H9 (cell line): ENCODE results near the gene ZFP64. TPM values are rescaled to one million over a fixed set of nuclear protein-coding genes. Genes with fewer than 3 reads are reported as not detected.

Experiments
- DNase-seq: peaks from one replicate; pipeline ENCODE4 v3.0.0-alpha.2; 2017
- H2AFZ ChIP-seq: one replicate; pipeline ENCODE4 v1.6.1; 2013; ENCODE audit warnings: mild to moderate bottlenecking, low read length, control low read depth, moderate library complexity
- H2AK5ac ChIP-seq: 2 replicates; pipeline ENCODE4 v1.6.1; 2013; ENCODE audit warnings: low read length, control low read depth, mixed read lengths; ENCODE audit not compliant: insufficient read length
- H2BK120ac ChIP-seq: one replicate; pipeline ENCODE4 v1.6.1; 2013; ENCODE audit warnings: low read depth, mild to moderate bottlenecking, low read length, control low read depth, inconsistent platforms; ENCODE audit not compliant: poor library complexity, severe bottlenecking
- H2BK12ac ChIP-seq: 2 replicates; pipeline ENCODE4 v1.6.1; 2013; ENCODE audit warnings: low read length, control low read depth, mixed read lengths, low read depth; ENCODE audit not compliant: insufficient read length
- H2BK15ac ChIP-seq: 2 replicates; pipeline ENCODE4 v1.6.1; 2013; ENCODE audit warnings: low read depth, low read length, control low read depth
- H2BK20ac ChIP-seq: one replicate; pipeline ENCODE4 v1.6.1; 2013; ENCODE audit warnings: low read depth, mild to moderate bottlenecking, low read length, control low read depth, inconsistent platforms; ENCODE audit not compliant: poor library complexity, severe bottlenecking
- H2BK5ac ChIP-seq: 2 replicates; pipeline ENCODE4 v1.6.1; 2013; ENCODE audit warnings: low read length, control low read depth, mixed read lengths; ENCODE audit not compliant: insufficient read length
- H3K14ac ChIP-seq: 2 replicates; pipeline ENCODE4 v1.6.1; 2013; ENCODE audit warnings: low read length, control low read depth; ENCODE audit not compliant: insufficient read depth
- H3K18ac ChIP-seq: 2 replicates; pipeline ENCODE4 v1.6.1; 2013; ENCODE audit warnings: low read depth, mild to moderate bottlenecking, mixed read lengths, low read length, control low read depth; ENCODE audit not compliant: insufficient read length
- H3K23ac ChIP-seq: 2 replicates; pipeline ENCODE4 v1.6.1; 2013; ENCODE audit warnings: low read length, control low read depth, mixed read lengths, low read depth; ENCODE audit not compliant: insufficient read length
- H3K23me2 ChIP-seq: 2 replicates; pipeline ENCODE4 v1.6.1; 2013; ENCODE audit warnings: low read depth, mild to moderate bottlenecking, mixed read lengths, low read length, control low read depth; ENCODE audit not compliant: insufficient read length, poor library complexity, severe bottlenecking
- H3K27ac ChIP-seq: 2 replicates; pipeline ENCODE4 v1.5.1; 2013; ENCODE audit warnings: low read length, control low read depth, mixed read lengths, low read depth; ENCODE audit not compliant: insufficient read length
- H3K27me3 ChIP-seq: 2 replicates; pipeline ENCODE4 v1.6.1; 2013; ENCODE audit warnings: low read length, control low read depth, inconsistent platforms; ENCODE audit not compliant: insufficient read depth
- H3K4ac ChIP-seq: 2 replicates; pipeline ENCODE4 v1.6.1; 2013; ENCODE audit warnings: low read depth, mild to moderate bottlenecking, control low read depth, inconsistent platforms, low read length, moderate library complexity
- H3K4me1 ChIP-seq: 2 replicates; pipeline ENCODE4 v1.6.1; 2013; ENCODE audit warnings: low read length, control low read depth, inconsistent platforms; ENCODE audit not compliant: insufficient read depth
- H3K4me2 ChIP-seq: 2 replicates; pipeline ENCODE4 v1.6.1; 2013; ENCODE audit warnings: low read length, control low read depth, mixed read lengths; ENCODE audit not compliant: insufficient read length, insufficient read depth
- H3K56ac ChIP-seq: 2 replicates; pipeline ENCODE4 v1.6.1; 2013; ENCODE audit warnings: low read depth, mild to moderate bottlenecking, mixed read lengths, low read length, control low read depth; ENCODE audit not compliant: insufficient read length
- H3K79me1 ChIP-seq: 2 replicates; pipeline ENCODE4 v1.6.1; 2013; ENCODE audit warnings: low read depth, mild to moderate bottlenecking, moderate library complexity, low read length, control low read depth, inconsistent platforms; ENCODE audit not compliant: insufficient read depth, poor library complexity, severe bottlenecking
- H3K79me2 ChIP-seq: 2 replicates; pipeline ENCODE4 v1.6.1; 2013; ENCODE audit warnings: low read length, control low read depth, inconsistent platforms; ENCODE audit not compliant: insufficient read depth
- H3K9ac ChIP-seq: 2 replicates; pipeline ENCODE4 v1.6.1; 2013; ENCODE audit warnings: low read length, control low read depth, mixed read lengths; ENCODE audit not compliant: insufficient read length; ENCODE audit errors: extremely low read depth
- H3K9me3 ChIP-seq: one replicate; pipeline ENCODE4 v1.6.1; 2013; ENCODE audit warnings: low read depth, low read length, inconsistent platforms; ENCODE audit not compliant: control insufficient read depth
- H3T11ph ChIP-seq: one replicate; pipeline ENCODE4 v1.6.1; 2013; ENCODE audit warnings: mild to moderate bottlenecking, low read length, control low read depth, inconsistent platforms
- H4K20me1 ChIP-seq: one replicate; pipeline ENCODE4 v1.6.1; 2013; ENCODE audit not compliant: control insufficient read depth, insufficient read length, insufficient read depth
- H4K5ac ChIP-seq: 2 replicates; pipeline ENCODE4 v1.6.1; 2013; ENCODE audit warnings: low read depth, mild to moderate bottlenecking, mixed read lengths, low read length, control low read depth; ENCODE audit not compliant: insufficient read length
- H4K8ac ChIP-seq: replicated peaks from 2 replicates; pipeline ENCODE4 v1.6.1; 2013; ENCODE audit warnings: low read length, control low read depth, mixed read lengths, low read depth; ENCODE audit not compliant: insufficient read length
- H4K91ac ChIP-seq: 2 replicates; pipeline ENCODE4 v1.6.1; 2013; ENCODE audit warnings: low read depth, mild to moderate bottlenecking, moderate library complexity, mixed read lengths, low read length, control low read depth; ENCODE audit not compliant: insufficient read length
- H3K27ac Mint-ChIP-seq, 3 experiments: 2 replicates in 2 of 3; 3 replicates in 1 of 3; pipeline ENCODE4 v1.8.0; 2020 to 2021; ENCODE audit warnings: mixed read lengths in 3 of 3, mild to moderate bottlenecking in 1 of 3, moderate library complexity in 1 of 3
- H3K27me3 Mint-ChIP-seq: 2 replicates; pipeline ENCODE4 v1.8.0; 2021; ENCODE audit warnings: low read depth, mild to moderate bottlenecking, moderate library complexity, mixed read lengths
- H3K36me3 Mint-ChIP-seq, 3 experiments: 2 replicates in 2 of 3; 3 replicates in 1 of 3; pipeline ENCODE4 v1.8.0; 2020 to 2021; ENCODE audit warnings: low read depth in 3 of 3, mixed read lengths in 3 of 3; ENCODE audit not compliant: insufficient read depth in 1 of 3
- H3K4me1 Mint-ChIP-seq, 2 experiments: 2 replicates each; pipeline ENCODE4 v1.8.0; 2020; ENCODE audit warnings: mixed read lengths in 2 of 2
- H3K4me3 Mint-ChIP-seq, 2 experiments: 2 replicates in 1 of 2; 3 replicates in 1 of 2; pipeline ENCODE4 v1.8.0; 2020 to 2021; ENCODE audit warnings: mild to moderate bottlenecking in 2 of 2, mixed read lengths in 2 of 2, moderate library complexity in 1 of 2
- H3K9me3 Mint-ChIP-seq, 2 experiments: 2 replicates in 1 of 2; 3 replicates in 1 of 2; pipeline ENCODE4 v1.8.0; 2020; ENCODE audit warnings: mild to moderate bottlenecking in 2 of 2, mixed read lengths in 2 of 2, moderate library complexity in 1 of 2
- WGBS: extraction: QIAGEN DNeasy Blood & Tissue Kit; methylation state at CpG from one replicate; pipeline ENCODE4 v1.1.7; 2013; ENCODE audit warnings: missing lambda C conversion rate, low lambda C conversion rate, mixed read lengths; ENCODE audit not compliant: insufficient read length; ENCODE audit errors: extremely low coverage; 5-methylcytosine and 5-hydroxymethylcytosine counted together
- total RNA-seq: library from RNA; stranded (reverse); gene quantifications from 2 replicates; pipeline ENCODE4 v1.2.1, GENCODE V29; 2021
- TF ChIP-seq, protein P1 (sequence below): fragments of 200-600 bp; sonication (generic); conservative IDR thresholded peaks from 3 replicates; pipeline ENCODE4 v1.8.0; 2021; ENCODE audit warnings: antibody characterized with exemption, mild to moderate bottlenecking

ZFP64 gene
- total RNA-seq, 1 experiment from 2014 or later, result 29.2 TPM

DNA sequence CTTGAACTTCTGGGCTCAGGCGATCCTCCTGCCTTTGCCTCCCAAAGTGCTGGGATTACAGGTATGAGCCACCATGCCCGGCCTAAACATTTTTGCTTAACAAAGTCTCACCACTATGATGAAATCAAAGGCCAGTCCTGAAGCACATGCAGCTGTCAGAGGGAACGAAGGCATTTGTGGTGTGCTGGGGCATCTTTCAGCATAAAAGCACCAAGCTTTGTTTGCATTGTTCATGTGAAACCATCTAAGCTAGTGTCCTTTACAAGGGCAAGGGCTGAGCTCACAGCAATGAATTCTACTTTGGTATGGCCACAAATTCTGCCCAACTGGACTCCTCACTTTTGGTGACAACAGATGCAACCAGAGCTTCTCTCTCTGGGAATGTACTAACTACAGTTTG, 66.8 kb downstream of the ZFP64 start:
- no peaks in the 10 kb centered on the region for H4K20me1 ChIP-seq
- no peaks in the 10 kb centered on the region; the same call in 1 of the 2 replicates for H3K79me2 ChIP-seq
- H3K23ac ChIP-seq, result no peak overlapping the region
- no peak overlapping the region for H3K4me3 Mint-ChIP-seq
- no CpG with 5 or more reads among the region's 3 CpGs for WGBS
- H2BK120ac ChIP-seq, result no peak overlapping the region
- H3K4me1 ChIP-seq, result no peaks in the 10 kb centered on the region
- H3K9me3 ChIP-seq, result no peaks in the 10 kb centered on the region
- no peaks in the 10 kb centered on the region for H3K4me1 Mint-ChIP-seq
- H3K27me3 Mint-ChIP-seq, result no peaks in the 10 kb centered on the region
- no peak overlapping the region for H2AK5ac ChIP-seq
- H3K4me2 ChIP-seq, result no peak overlapping the region
- no peak overlapping the region for H4K5ac ChIP-seq
- H3K9ac ChIP-seq, result no peak overlapping the region
- no peak overlapping the region for H4K91ac ChIP-seq
- no peak overlapping the region for H2BK15ac ChIP-seq
- no peak overlapping the region for H2BK12ac ChIP-seq
- H3K36me3 Mint-ChIP-seq, result peaks cover 0 to 2% (median 0%) of the 10 kb centered on the region in 3 experiments; a peak in 1 of 7 replicates
- no peak overlapping the region for H4K8ac ChIP-seq
- TF ChIP-seq, protein P1, sequence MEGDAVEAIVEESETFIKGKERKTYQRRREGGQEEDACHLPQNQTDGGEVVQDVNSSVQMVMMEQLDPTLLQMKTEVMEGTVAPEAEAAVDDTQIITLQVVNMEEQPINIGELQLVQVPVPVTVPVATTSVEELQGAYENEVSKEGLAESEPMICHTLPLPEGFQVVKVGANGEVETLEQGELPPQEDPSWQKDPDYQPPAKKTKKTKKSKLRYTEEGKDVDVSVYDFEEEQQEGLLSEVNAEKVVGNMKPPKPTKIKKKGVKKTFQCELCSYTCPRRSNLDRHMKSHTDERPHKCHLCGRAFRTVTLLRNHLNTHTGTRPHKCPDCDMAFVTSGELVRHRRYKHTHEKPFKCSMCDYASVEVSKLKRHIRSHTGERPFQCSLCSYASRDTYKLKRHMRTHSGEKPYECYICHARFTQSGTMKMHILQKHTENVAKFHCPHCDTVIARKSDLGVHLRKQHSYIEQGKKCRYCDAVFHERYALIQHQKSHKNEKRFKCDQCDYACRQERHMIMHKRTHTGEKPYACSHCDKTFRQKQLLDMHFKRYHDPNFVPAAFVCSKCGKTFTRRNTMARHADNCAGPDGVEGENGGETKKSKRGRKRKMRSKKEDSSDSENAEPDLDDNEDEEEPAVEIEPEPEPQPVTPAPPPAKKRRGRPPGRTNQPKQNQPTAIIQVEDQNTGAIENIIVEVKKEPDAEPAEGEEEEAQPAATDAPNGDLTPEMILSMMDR, result no peak
- no peaks in the 10 kb centered on the region; a peak in 1 of 5 replicates for H3K9me3 Mint-ChIP-seq
- no peaks in the 10 kb centered on the region for H3K27me3 ChIP-seq
- H3K14ac ChIP-seq, result no peak overlapping the region
- H3K27ac ChIP-seq, result no peak overlapping the region
- H3K27ac Mint-ChIP-seq, result no peak overlapping the region
- H2BK5ac ChIP-seq, result no peak overlapping the region
- H2AFZ ChIP-seq, result no peak overlapping the region
- no peak for DNase-seq
- H3T11ph ChIP-seq, result no peak overlapping the region
- H3K18ac ChIP-seq, result no peak overlapping the region
- no peak overlapping the region for H3K4ac ChIP-seq
- H2BK20ac ChIP-seq, result no peak overlapping the region
- H3K79me1 ChIP-seq, result no peaks in the 10 kb centered on the region
- H3K23me2 ChIP-seq, result no peaks in the 10 kb centered on the region
- no peak overlapping the region for H3K56ac ChIP-seq
